ENCODE measurements around the gene GALNT9.
"Not testable (repeated sequence)": the region's sequence is repeated elsewhere in the genome, so short reads cannot be mapped to it uniquely, and the experiment has no call there.

The GALNT9 gene

GRCh38 chr12:132264086-132265010, 65.0 kb downstream of the GALNT9 start:
- no peak for DNase-seq (ENCODE audit: low read depth in 2 of 2)

- no peak for DNase-seq (ENCODE audit: low read depth in 2 of 2)
Measured at GRCh38 chr12:132263451-132264049, 65.8 kb downstream of the GALNT9 start.

- no peak for DNase-seq (ENCODE audit: low read depth in 2 of 2)
Measured at GRCh38 chr12:132263061-132263360, 66.4 kb downstream of the GALNT9 start.

DNA sequence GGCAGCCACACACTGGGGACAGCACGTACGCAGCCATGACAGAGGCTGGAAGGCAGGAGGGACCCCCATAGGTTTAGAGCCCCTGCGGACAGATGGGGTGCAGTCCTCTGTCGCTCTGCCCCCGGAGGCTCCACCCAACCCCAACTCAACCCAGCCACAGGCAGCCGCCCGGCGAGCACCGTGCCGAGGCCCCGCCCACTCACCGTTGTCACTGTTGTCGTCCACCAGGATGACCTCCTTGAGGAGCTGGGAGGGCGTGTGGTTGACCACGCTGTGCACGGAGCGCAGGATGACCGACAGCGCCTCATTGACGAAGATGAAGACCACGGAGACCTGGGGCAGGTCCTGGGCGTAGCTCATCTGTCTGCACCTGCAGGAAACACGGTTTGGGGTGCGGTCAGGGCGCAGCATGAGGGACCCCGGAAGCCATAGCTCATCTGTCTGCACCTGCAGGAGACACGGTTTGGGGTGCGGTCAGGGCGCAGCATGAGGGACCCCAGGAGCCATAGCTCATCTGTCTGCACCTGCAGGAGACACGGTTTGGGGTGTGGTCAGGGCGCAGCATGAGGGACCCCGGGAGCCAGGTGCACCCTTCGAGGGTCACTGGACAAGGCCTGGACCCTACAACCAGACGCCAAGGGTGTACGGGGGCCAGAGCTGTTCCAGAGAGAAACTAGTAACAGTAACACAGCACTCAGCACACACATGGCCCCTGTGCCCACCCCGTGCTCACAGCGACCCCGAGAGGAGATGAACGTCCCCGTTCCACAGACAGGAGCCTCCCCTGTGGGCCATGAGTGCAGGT, 66.9 kb downstream of the GALNT9 start:
- no peak for DNase-seq (ENCODE audit: low read depth in 2 of 2)

DNA sequence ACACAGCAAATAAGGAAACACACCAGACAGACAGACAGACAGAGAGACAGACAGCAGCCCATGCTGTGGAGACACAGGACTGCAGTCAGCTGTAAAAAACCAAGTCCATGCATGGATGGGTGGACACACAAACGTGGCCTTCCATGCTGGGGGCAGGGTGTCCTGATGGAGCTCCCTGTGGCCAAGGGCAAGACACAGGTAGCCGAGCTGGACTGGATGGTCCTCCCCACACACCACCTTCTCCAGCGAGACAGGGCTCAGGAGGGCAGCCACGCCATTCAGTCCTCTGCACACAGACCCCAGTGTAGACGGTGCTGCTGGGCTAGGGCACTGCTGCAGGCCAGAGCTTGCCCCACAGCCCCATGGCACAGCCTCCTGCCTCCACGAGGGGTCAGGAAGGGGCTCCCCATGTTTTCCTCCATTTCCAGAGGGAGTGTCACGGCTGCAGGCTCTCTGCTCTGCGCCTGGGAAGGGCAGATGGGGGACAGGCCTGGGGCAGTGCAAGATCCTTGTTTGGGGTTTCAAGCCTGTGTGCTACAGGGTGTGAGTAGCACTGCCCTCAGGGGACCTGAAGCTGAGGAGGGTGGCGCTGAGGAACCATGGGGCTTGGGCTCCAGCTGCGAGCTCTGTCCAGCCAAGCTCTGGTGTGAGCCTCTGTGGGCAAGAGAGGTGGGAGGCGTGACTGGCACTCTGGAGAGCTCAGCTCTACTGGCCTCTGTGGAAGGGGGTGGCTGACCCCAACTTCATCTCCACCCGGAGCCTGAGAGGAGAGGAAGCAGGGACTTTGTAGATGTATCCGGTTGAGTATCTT, 67.9 kb downstream of the GALNT9 start:
- DNase-seq (ENCODE audit: low read depth in 2 of 2) = no peak

DNA sequence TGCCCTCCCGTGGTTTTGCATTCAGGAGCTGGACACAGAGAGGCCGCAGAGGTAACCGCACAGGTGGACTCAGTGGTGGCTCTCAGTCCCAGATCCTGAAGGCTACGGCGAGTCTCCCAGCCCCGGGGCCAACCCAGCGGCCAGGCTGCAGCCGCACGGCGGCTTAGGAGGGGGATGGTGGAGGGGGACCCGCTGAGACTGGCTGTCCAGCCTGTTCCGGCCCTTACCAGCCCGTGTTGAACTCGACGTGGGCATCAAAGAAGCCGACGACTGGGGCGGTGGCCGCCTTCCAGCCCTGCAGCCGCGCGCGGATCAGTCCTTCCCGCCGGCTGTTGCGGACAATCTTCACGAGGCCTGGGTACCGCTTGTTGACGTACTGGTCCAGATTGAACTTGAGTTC, 68.7 kb downstream of the GALNT9 start:
- no peak for DNase-seq (ENCODE audit: low read depth in 2 of 2)

DNA sequence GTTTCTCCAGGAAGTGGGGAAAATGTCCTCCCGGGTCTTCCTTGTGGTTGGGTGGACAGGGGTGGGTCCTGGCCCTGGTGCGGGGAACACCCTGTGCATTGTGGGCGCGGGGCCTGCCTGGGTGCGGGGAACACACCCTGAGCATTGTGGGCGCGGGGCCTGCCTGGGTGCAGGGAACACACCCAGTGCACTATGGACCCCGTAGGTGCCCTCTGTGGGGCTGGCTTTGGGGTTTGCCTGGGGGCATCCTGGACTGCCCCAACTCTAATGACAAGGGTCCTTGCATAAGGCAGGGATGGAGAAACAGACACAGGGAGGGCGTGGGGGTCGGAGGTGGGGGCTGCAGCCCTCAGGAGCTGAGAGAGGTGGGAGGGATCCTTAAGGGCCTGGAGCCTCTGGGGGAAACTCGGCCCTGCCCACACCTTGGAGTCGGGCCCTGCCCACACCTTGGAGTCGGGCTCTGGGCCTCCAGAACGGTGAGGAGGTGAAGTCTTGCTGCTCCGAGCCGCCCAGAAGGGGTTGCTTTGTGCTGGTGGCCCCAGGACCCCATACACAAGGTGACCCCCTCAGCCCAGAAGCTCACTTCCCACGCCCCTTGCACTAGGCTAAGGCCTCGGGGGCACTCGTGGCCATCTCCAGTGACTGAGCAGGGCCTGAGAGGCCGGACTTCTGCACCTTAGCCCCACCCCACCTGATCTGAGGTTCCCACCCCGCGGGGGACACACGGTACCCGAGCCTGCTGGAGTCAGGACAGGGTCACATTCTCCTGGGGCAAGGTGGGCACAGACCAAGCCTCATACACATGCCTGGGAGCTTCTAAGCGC, 69.3 kb downstream of the GALNT9 start:
- DNase-seq (ENCODE audit: low read depth in 2 of 2) = no peak

GRCh38 chr12:132259364-132259871, 70.0 kb downstream of the GALNT9 start:
- DNase-seq (ENCODE audit: low read depth in 2 of 2) = no peak

DNA sequence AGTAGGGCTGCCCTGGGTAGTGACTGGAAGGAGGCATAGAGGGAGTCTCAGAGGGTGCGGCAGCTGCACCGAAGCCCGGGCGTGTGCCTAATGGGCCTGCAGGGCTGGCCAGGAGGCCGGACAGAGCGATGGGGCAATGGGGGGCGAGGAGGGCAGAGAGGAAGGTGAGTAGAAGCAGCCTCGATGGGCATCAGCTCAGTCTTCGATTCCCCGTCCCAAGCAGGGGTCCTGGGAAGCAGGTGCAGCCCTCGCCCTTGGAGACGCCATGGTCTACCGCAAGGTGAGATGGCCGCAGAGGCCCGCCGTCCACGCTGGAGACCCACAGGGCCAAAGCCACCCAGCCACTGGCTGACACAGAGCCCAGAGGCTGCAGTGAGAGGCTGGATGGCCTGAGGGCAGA, 70.8 kb downstream of the GALNT9 start:
- no peak for DNase-seq (ENCODE audit: low read depth in 2 of 2)

DNA sequence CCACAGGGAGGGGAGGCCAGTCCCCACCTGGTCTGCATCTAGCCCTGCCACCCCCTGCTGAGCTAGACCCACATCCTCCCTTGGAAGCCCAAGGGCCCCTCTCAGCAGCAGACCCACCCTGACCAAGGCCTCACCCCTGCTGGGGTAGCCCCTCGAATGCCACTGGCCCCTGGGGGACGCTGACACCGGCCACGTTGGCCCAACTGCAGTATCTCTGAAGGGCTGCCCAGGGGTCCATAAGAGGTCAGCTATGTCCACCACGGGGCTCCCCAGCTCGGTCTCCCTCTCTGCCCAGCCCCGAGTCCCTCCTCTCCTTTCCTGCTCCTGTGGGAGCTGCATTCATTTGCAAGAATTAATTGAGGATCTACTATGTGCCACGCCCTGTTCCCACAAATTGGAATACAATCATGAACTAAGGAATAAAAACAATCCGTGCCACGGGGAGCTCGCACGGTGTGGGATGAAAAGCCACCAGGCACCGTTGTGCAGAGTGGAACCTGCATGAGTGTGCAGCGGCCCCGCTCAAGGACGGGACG, 71.4 kb downstream of the GALNT9 start:
- DNase-seq (ENCODE audit: low read depth in 2 of 2) = no peak

GRCh38 chr12:132257206-132257954, 72.0 kb downstream of the GALNT9 start:
- DNase-seq (ENCODE audit: low read depth in 2 of 2) = no peak

- no peak for DNase-seq (ENCODE audit: low read depth in 2 of 2)
Measured at GRCh38 chr12:132256646-132257045, 72.7 kb downstream of the GALNT9 start.

DNA sequence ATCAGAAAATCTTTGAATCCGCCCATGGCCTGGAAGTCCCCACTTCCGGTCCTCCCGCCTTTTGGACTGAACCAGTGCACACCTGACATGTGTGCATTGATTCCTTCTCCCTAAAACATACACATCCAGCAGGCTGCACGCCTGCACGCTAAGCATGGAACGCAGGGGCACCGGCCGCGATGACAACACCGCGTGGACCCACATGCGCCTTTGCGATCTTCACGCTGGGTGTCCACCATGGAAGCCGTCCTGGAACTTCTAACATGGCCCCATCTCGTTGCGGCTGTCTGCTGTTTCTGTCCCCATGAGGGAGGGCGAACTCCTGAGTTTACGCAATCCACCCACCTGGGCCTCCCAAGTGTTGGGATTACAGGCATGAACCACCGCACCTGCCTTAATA, 73.7 kb downstream of the GALNT9 start:
- DNase-seq (ENCODE audit: low read depth in 2 of 2) = no peak

GRCh38 chr12:132253698-132254480, 75.5 kb downstream of the GALNT9 start:
- DNase-seq (ENCODE audit: low read depth in 2 of 2) = no peak

- DNase-seq (ENCODE audit: low read depth in 2 of 2) = not testable (repeated sequence)
Measured at GRCh38 chr12:132252981-132253380, 76.4 kb downstream of the GALNT9 start.

GRCh38 chr12:132251741-132252490, 77.5 kb downstream of the GALNT9 start:
- DNase-seq (ENCODE audit: low read depth in 2 of 2) = no peak

GRCh38 chr12:132251310-132251709, 78.1 kb downstream of the GALNT9 start:
- no peak for DNase-seq (ENCODE audit: low read depth in 2 of 2)

DNA sequence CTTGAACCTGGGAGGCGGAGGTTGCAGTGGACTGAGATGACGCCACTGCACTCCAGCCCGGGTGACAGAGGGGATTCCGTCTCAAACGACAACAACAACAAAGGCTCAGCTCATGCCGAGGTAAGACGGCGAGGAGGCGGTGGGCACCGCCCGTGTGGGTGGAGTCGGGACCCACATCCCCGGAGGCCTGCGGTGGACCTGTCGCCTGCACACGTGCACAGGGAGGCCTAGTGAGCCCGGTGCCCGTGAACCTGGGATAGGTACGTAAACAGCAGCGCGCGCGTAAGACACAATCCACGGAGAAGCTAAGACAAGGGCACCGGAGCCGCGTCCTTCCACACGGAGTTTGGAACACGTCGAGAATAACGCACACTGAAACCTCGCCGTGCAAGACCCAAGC, 78.7 kb downstream of the GALNT9 start:
- no peak for DNase-seq (ENCODE audit: low read depth in 2 of 2)
